ENCODE results near the gene NMNAT2. TPM values are rescaled to one million over a fixed set of nuclear protein-coding genes. Genes with fewer than 3 reads are reported as not detected.
A peak's percentile ranks its signal among the peaks of the same experiment; 100 is the strongest.

NMNAT2 gene
- total RNA-seq, 2 donors from 2014 or later = 1.7 to 5.1 TPM

DNA sequence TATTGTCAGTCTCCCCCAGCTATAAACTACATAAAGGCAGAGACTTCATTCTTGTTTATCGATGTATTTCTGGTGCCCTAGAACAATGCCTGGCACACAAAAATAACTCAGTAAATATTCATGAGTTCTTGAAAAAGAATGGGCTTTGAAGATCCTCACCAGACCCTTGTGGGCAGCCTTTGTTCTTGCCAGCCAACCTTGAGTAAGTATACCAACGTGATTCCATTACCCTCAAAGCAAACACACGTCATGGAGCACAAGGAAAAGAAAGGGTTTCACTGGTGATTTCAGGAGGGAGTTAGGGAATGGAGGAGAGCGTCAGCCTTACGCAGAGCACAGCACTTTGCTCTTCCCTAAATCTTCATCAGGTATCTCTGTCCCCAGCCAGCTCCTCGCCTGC, 29.4 kb downstream of the NMNAT2 start:
- H3K27me3 ChIP-seq (ENCODE audit: control insufficient read depth, insufficient read depth, low read length, poor library complexity, severe bottlenecking) = no peaks in the 10 kb centered on the region
- TF ChIP-seq, protein P1, sequence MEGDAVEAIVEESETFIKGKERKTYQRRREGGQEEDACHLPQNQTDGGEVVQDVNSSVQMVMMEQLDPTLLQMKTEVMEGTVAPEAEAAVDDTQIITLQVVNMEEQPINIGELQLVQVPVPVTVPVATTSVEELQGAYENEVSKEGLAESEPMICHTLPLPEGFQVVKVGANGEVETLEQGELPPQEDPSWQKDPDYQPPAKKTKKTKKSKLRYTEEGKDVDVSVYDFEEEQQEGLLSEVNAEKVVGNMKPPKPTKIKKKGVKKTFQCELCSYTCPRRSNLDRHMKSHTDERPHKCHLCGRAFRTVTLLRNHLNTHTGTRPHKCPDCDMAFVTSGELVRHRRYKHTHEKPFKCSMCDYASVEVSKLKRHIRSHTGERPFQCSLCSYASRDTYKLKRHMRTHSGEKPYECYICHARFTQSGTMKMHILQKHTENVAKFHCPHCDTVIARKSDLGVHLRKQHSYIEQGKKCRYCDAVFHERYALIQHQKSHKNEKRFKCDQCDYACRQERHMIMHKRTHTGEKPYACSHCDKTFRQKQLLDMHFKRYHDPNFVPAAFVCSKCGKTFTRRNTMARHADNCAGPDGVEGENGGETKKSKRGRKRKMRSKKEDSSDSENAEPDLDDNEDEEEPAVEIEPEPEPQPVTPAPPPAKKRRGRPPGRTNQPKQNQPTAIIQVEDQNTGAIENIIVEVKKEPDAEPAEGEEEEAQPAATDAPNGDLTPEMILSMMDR (conservative IDR thresholded peaks at IDR 0.05) = no peak
- DNase-seq = no peak
- Mint-ChIP-seq H3K4me1 (no peaks in the 10 kb centered on the region), H3K27ac (no peak overlapping the region), H3K9me3 (no peaks in the 10 kb centered on the region), H3K27me3 (ENCODE audit: insufficient read depth) (no peaks in the 10 kb centered on the region), H3K4me3 (no peak overlapping the region), H3K36me3 (ENCODE audit: low read depth) (no peaks in the 10 kb centered on the region)
- 67 to 70% methylated on average over 4 to 6 of the region's 6 CpGs for WGBS, 2 experiments (ENCODE audit: insufficient coverage in 1 of 2, insufficient read length in 1 of 2)
- no peaks in the 10 kb centered on the region for H3K9me3 ChIP-seq (ENCODE audit: control insufficient read depth, low read length)
- H3K27ac ChIP-seq (ENCODE audit: low read depth, low read length) = peak overlapping the region; percentile 44
- no peak overlapping the region for H3K4me3 ChIP-seq (ENCODE audit: low read length)
- H3K4me1 ChIP-seq (ENCODE audit: control insufficient read depth, insufficient read depth, low read length) = no peaks in the 10 kb centered on the region
- no peaks in the 10 kb centered on the region for H3K36me3 ChIP-seq (ENCODE audit: control insufficient read depth, insufficient read depth, low read length)
- H3K9ac ChIP-seq (ENCODE audit: extremely low read depth, low read length, poor library complexity, severe bottlenecking) = no peak overlapping the region

DNA sequence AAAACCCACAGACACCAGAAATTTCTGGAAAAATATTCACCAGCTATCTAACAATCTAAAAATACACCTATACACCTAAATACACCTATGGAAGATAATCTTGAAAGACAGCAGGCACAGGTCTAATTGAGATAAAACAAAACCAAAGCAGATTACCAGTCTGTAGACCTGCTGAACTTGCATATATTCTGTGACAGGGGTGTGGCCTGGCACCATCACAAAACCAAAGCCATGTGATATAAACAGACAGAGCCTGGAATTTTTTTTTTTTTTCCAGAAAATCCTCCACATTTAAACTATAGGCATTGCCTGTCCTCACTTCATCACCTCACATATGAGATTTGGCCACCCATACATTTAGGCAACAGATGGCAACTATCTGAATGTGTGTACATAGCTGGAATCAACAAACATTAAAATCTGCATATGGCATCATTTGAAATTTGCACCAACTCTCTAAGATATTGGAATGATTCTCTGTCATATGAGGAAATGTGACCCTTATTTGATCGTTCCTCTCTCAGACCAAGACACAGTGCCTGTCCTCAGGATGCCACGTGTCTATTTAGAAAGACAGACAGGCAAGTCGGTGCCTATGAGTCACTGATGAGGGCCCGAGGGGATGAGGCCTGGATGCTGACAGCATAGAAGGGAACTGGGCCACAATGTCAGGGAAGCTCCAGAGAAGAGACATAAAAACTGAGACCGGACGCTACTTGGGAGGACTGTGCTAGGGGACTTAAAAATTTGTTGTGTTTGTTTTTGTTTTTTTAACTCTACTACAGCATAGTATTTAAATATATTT, 32.6 kb downstream of the NMNAT2 start:
- no peak overlapping the region for H3K4me3 ChIP-seq (ENCODE audit: low read length)
- Mint-ChIP-seq H3K36me3 (ENCODE audit: low read depth) (no peaks in the 10 kb centered on the region), H3K9me3 (no peaks in the 10 kb centered on the region), H3K27me3 (ENCODE audit: insufficient read depth) (no peaks in the 10 kb centered on the region), H3K4me3 (no peak overlapping the region), H3K27ac (no peak overlapping the region), H3K4me1 (no peaks in the 10 kb centered on the region)
- H3K4me1 ChIP-seq (ENCODE audit: control insufficient read depth, insufficient read depth, low read length) = no peaks in the 10 kb centered on the region
- no peak overlapping the region for H3K9ac ChIP-seq (ENCODE audit: extremely low read depth, low read length, poor library complexity, severe bottlenecking)
- no peak overlapping the region for H3K27ac ChIP-seq (ENCODE audit: low read depth, low read length)
- H3K36me3 ChIP-seq (ENCODE audit: control insufficient read depth, insufficient read depth, low read length) = no peaks in the 10 kb centered on the region
- 81 to 86% methylated on average over 4 to 6 of the region's 6 CpGs for WGBS, 2 experiments (ENCODE audit: insufficient coverage in 1 of 2, insufficient read length in 1 of 2)
- no peaks in the 10 kb centered on the region for H3K27me3 ChIP-seq (ENCODE audit: control insufficient read depth, insufficient read depth, low read length, poor library complexity, severe bottlenecking)
- TF ChIP-seq, protein P1 (conservative IDR thresholded peaks at IDR 0.05) = no peak
- no peaks in the 10 kb centered on the region for H3K9me3 ChIP-seq (ENCODE audit: control insufficient read depth, low read length)
- no peak for DNase-seq

DNA sequence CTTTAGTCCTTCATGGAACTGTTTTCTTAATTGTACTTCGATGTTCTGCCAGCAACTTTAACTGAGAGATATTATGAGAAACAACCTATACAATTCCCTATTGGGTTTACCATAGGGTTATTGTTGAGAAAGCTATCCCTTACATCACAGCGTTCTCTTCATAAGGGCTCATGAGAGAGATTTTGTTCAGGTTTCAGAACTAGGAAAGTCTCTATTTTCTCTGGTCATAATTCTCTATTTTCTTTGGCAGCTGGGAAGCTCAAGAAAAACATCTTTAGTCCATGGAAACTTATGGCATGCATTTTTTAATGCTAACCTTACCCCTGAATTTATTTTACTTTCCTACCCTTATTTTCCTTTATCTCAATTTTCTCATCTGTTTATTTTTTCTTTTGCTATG, 38.2 kb downstream of the NMNAT2 start:
- Mint-ChIP-seq H3K9me3 (no peaks in the 10 kb centered on the region), H3K27me3 (ENCODE audit: insufficient read depth) (no peaks in the 10 kb centered on the region), H3K36me3 (ENCODE audit: low read depth) (no peaks in the 10 kb centered on the region), H3K4me1 (no peaks in the 10 kb centered on the region), H3K27ac (no peak overlapping the region), H3K4me3 (no peak overlapping the region)
- Histone ChIP-seq H3K4me3 (ENCODE audit: low read length) (no peak overlapping the region), H3K4me1 (ENCODE audit: control insufficient read depth, insufficient read depth, low read length) (no peaks in the 10 kb centered on the region), H3K36me3 (ENCODE audit: control insufficient read depth, insufficient read depth, low read length) (no peaks in the 10 kb centered on the region), H3K9ac (ENCODE audit: extremely low read depth, low read length, poor library complexity, severe bottlenecking) (no peak overlapping the region), H3K27ac (ENCODE audit: low read depth, low read length) (no peak overlapping the region), H3K9me3 (ENCODE audit: control insufficient read depth, low read length) (no peaks in the 10 kb centered on the region), H3K27me3 (ENCODE audit: control insufficient read depth, insufficient read depth, low read length, poor library complexity, severe bottlenecking) (no peaks in the 10 kb centered on the region)
- 83 to 95% methylated on average over 1 to 2 of the region's 2 CpGs for WGBS, 2 experiments (ENCODE audit: insufficient coverage in 1 of 2, insufficient read length in 1 of 2)
- DNase-seq = no peak
- TF ChIP-seq, protein P1 (conservative IDR thresholded peaks at IDR 0.05) = no peak
